DOHH2 (cell line): ENCODE data around the gene LACTB.

Experiments used
- CTCF ChIP-seq: fragments of 200-600 bp; sonication (generic); IDR thresholded peaks from one replicate; pipeline ENCODE4 v1.5.1; 2014; ENCODE audit warnings: antibody characterized with exemption, mild to moderate bottlenecking, low read depth, low read length; ENCODE audit not compliant: poor library complexity, severe bottlenecking
- EZH2phosphoT487 ChIP-seq: fragments of 200-600 bp; sonication (generic); IDR thresholded peaks from 2 replicates; pipeline ENCODE4 v1.6.1; 2017; ENCODE audit warnings: borderline replicate concordance, mild to moderate bottlenecking, antibody characterized with exemption, low read length, moderate library complexity, mixed read lengths

GRCh38 chr15:63082366-63082765 is 39.3 kb upstream of the LACTB start:
- TF ChIP-seq CTCF, result no peak
- TF ChIP-seq EZH2phosphoT487, result no peak
